Adrenal gland (tissue), 19 donors: ENCODE results near the gene ANKRD2. TPM values are rescaled to one million over a fixed set of nuclear protein-coding genes. Genes with fewer than 3 reads are reported as not detected.
"Not testable (repeated sequence)": the region's sequence is repeated elsewhere in the genome, so short reads cannot be mapped to it uniquely, and the experiment has no call there.

Experiments
- DNase-seq, 7 donors: peaks; one replicate each; pipeline ENCODE4 v3.0.0-alpha.2; 2019 to 2020
- H3K27ac ChIP-seq, 5 donors: fragments of 200-600 bp; sonication (generic) in 4 of 5; 1 replicate in 3 of 5; 2 replicates in 2 of 5; pipeline versions ENCODE4 v1.5.1 to v1.8.0; 2016 to 2020; ENCODE audit warnings: mild to moderate bottlenecking in 1 of 5
- H3K27me3 ChIP-seq: fragments of 200-600 bp; 2 replicates; pipeline ENCODE4 v1.8.0; 2021
- H3K36me3 ChIP-seq, 2 donors: fragments of 200-600 bp; replicated peaks in 1 of 2; 1 replicate in 1 of 2; 2 replicates in 1 of 2; pipeline versions ENCODE4 v1.5.1 to v1.8.0; 2018 to 2022
- H3K4me1 ChIP-seq, 2 donors: fragments of 200-600 bp; replicated peaks in 1 of 2; 1 replicate in 1 of 2; 2 replicates in 1 of 2; pipeline versions ENCODE4 v1.5.1 to v1.8.0; 2018 to 2021
- H3K4me3 ChIP-seq, 4 donors: fragments of 200-600 bp; sonication (generic) in 3 of 4; one replicate each; pipeline ENCODE4 v1.5.1; 2016 to 2018
- H3K9me3 ChIP-seq, 3 donors: fragments of 200-600 bp; sonication (generic) in 1 of 3; replicated peaks in 1 of 3; 1 replicate in 2 of 3; 2 replicates in 1 of 3; pipeline versions ENCODE4 v1.5.1 to v1.8.0; 2016 to 2021
- CTCF ChIP-seq, 6 experiments: fragments of 450-650 bp in 4 of 6; fragments of 200-600 bp in 2 of 6; sonication (generic) in 1 of 6; IDR thresholded peaks; 1 replicate in 5 of 6; 2 replicates in 1 of 6; pipeline versions ENCODE4 v1.5.1 to v1.8.0; 2016 to 2021; ENCODE audit warnings: antibody characterized with exemption in 6 of 6, mild to moderate bottlenecking in 2 of 6, moderate library complexity in 1 of 6
- POLR2A ChIP-seq, 2 donors: fragments of 450-650 bp; IDR thresholded peaks; one replicate each; pipeline ENCODE4 v1.6.1; 2017; ENCODE audit warnings: antibody characterized with exemption in 2 of 2, mild to moderate bottlenecking in 2 of 2, moderate library complexity in 1 of 2
- WGBS, 4 donors: extraction: QIAGEN DNeasy Blood & Tissue Kit in 2 of 4; methylation state at CpG; one replicate each; pipeline versions ENCODE4 v1.1.5 to v1.1.7; 2013 to 2017; 5-methylcytosine and 5-hydroxymethylcytosine counted together
- intact Hi-C, 2 donors: fragments of 100-400 bp; cut with DNase I; formaldehyde crosslinking; loops; one replicate each; pipeline versions ENCODE4 v1.14.1 to v1.15.0; 2022 to 2023
- long read RNA-seq, 10 donors: library from polyadenylated mRNA in 3 of 10; unstranded in 2 of 10; stranded (forward) in 1 of 10; transcript quantifications; one replicate each; pipeline ENCODE4 v2.0.0 and lab custom pipeline, GENCODE V29; 2021 to 2026
- polyA plus RNA-seq, 3 donors: library from polyadenylated mRNA; stranded (reverse); fragments of 200-250 nt in 2 of 3; fragments of 350-450 nt in 1 of 3; fragmentation: Illumina TruSeq in 1 of 3; extraction: RNeasy Lipid Tissue Mini Kit (QIAGEN cat#74804) in 1 of 3; gene quantifications; one replicate each; pipeline ENCODE4 v1.2.3, GENCODE V29; 2013 to 2014
- total RNA-seq, 9 donors: library from RNA; depleted of rRNA in 4 of 9; stranded (reverse); fragments of >200 nt in 4 of 9; fragments of 120-200 nt in 1 of 9; fragmentation: NEBNext Ultra II Directional in 1 of 9; extraction: Animal tissue kit (Norgen Biotek cat#: 25700) in 1 of 9; gene quantifications; one replicate each; pipeline versions ENCODE4 v1.1.0 to v1.2.4, GENCODE V29; 2013 to 2023
- donor health status: healthy with polysubstance abuse.
- donor health status: Bipolar disorder and iron deficiency.
- donor health status: DM: yes; HTN: yes; CAD: no.
- donor health status: DM: no; HTN: no; CAD: no.
- donor health status: DM: no; HTN: no; CAD: no.
- donor health status: DM: yes; HTN: yes; CAD: no.

ANKRD2 gene
- total RNA-seq (1 to 10 TPM in 5 of 9 donors, under 1 TPM in 2, not detected in 2; 0.67 to 2.9 (median 2.3) TPM), polyA plus RNA-seq (under 1 TPM; 0.24 to 0.81 (median 0.72) TPM)
- long read RNA-seq, donor 1, result 0 reads
- long read RNA-seq, donor 2, result 0 reads
- long read RNA-seq, donor 3, result 0 reads
- long read RNA-seq, donor 4, result 0 reads
- long read RNA-seq, donor 5, partial matches to known transcripts, result 4 of 4 reads
- long read RNA-seq, donor 5, other reads (novel, unspliced or antisense), result 0 of 4 reads
- long read RNA-seq, donor 6, result 0 reads
- long read RNA-seq, donor 7, partial matches to known transcripts, result 0 of 1 reads
- long read RNA-seq, donor 7, other reads (novel, unspliced or antisense), result 0 of 1 reads
- long read RNA-seq, donor 8, result 0 reads
- long read RNA-seq, donor 9, result 0 reads
- long read RNA-seq, donor 10, result 0 reads

GRCh38 chr10:97572214-97572989 lies at the start of gene ANKRD2:
ANKRD2 (plus strand) TSS chr10:97572779; CDS start chr10:97572789, 10 bp downstream.
- intact Hi-C loops, result loop anchor here (5.0 to 10.0 kb wide), 2 partner anchors 40 to 162 kb away; partner anchors contain the start of gene ZFYVE27 (in 1 of the 2)
- no peak within 1 kb of the TSS for H3K27ac ChIP-seq
- WGBS, 4 donors, result 60 to 87% (median 61%) methylated on average over 1 to 16 of the region's 16 CpGs
- no peak for TF ChIP-seq POLR2A (IDR thresholded peaks at IDR 0.05)
- TF ChIP-seq CTCF (IDR thresholded peaks at IDR 0.05), result peak; percentile 81 to 93 (median 91)
- H3K9me3 ChIP-seq, result no peaks in the 10 kb centered on the region
- H3K27me3 ChIP-seq, result no peaks in the 10 kb centered on the region
- DNase-seq, result peak; percentile 86 to 93 (median 91)
- H3K4me3 ChIP-seq, result no peak within 1 kb of the TSS
- peaks cover 0 to 19% of the 10 kb centered on the region in 2 donors for H3K36me3 ChIP-seq
- peaks cover 6 to 27% of the 10 kb centered on the region in 2 donors for H3K4me1 ChIP-seq

GRCh38 chr10:97522937-97523336 lies 49.6 kb upstream of the ANKRD2 start:
- H3K27ac ChIP-seq, result no peak overlapping the region
- H3K9me3 ChIP-seq, result no peaks in the 10 kb centered on the region
- H3K4me1 ChIP-seq, result peaks cover 6 to 11% of the 10 kb centered on the region in 2 donors
- TF ChIP-seq POLR2A (IDR thresholded peaks at IDR 0.05), result no peak
- TF ChIP-seq CTCF (IDR thresholded peaks at IDR 0.05), result no peak
- intact Hi-C loops, result no loop called here
- H3K36me3 ChIP-seq, result no peaks in the 10 kb centered on the region
- no peak overlapping the region for H3K4me3 ChIP-seq
- no peaks in the 10 kb centered on the region for H3K27me3 ChIP-seq
- WGBS, 4 donors, result 86 to 94% (median 92%) methylated on average over 8 of the region's 8 CpGs
- DNase-seq, result no peak

- Histone ChIP-seq H3K36me3 (no peaks in the 10 kb centered on the region), H3K4me3 (no peak overlapping the region), H3K9me3 (no peaks in the 10 kb centered on the region), H3K27ac (no peak overlapping the region), H3K27me3 (no peaks in the 10 kb centered on the region), H3K4me1 (no peaks in the 10 kb centered on the region)
- no peak for DNase-seq
- WGBS, 4 donors, result 90 to 97% (median 94%) methylated on average over 5 of the region's 5 CpGs
- intact Hi-C loops, result no loop called here
- no peak for TF ChIP-seq POLR2A (IDR thresholded peaks at IDR 0.05)
- no peak for TF ChIP-seq CTCF (IDR thresholded peaks at IDR 0.05)
These were observed 47.5 kb upstream of the ANKRD2 start for GRCh38 chr10:97525086-97525485.

GRCh38 chr10:97525683-97526110 lies 46.9 kb upstream of the ANKRD2 start:
- H3K36me3 ChIP-seq, result no peaks in the 10 kb centered on the region
- no peaks in the 10 kb centered on the region for H3K9me3 ChIP-seq
- TF ChIP-seq CTCF (IDR thresholded peaks at IDR 0.05) (no peak), POLR2A (IDR thresholded peaks at IDR 0.05) (no peak)
- intact Hi-C loops, result no loop called here
- H3K27me3 ChIP-seq, result no peaks in the 10 kb centered on the region
- DNase-seq, result no peak
- 90 to 96% (median 93%) methylated on average over 1 of the region's 1 CpG for WGBS, 4 donors
- no peak overlapping the region for H3K27ac ChIP-seq
- H3K4me3 ChIP-seq, result no peak overlapping the region
- no peaks in the 10 kb centered on the region for H3K4me1 ChIP-seq

- 96 to 100% methylated on average over 12 to 18 of the region's 29 CpGs; no CpG with 5 or more reads in 2 of the 4 donors for WGBS, 4 donors
- H3K4me1 ChIP-seq, H3K9me3 ChIP-seq, DNase-seq, H3K27me3 ChIP-seq, intact Hi-C loops, H3K27ac ChIP-seq, H3K36me3 ChIP-seq, H3K4me3 ChIP-seq: not testable (repeated sequence)
These were observed 43.7 kb upstream of the ANKRD2 start for GRCh38 chr10:97528876-97529275.
